Activated naive CD4-positive, alpha-beta T cell treated with anti-CD3 and anti-CD28 coated beads for 36 hours (primary cell): ENCODE measurements around the gene STK17A. TPM values are rescaled to one million over a fixed set of nuclear protein-coding genes. Genes with fewer than 3 reads are reported as not detected.
"Not testable (repeated sequence)": the region's sequence is repeated elsewhere in the genome, so short reads cannot be mapped to it uniquely, and the experiment has no call there.

Source experiments
- CTCF ChIA-PET: fragments of 350-600 bp; sonication (Branson Sonifier 250); formaldehyde crosslinking; loops from one replicate; lab custom pipeline; 2021; ENCODE audit warnings: antibody characterized with exemption; lab: Charles Lee
- DNase-seq: peaks from one replicate; pipeline ENCODE4 v3.0.0-alpha.2; 2020
- H3K27ac Mint-ChIP-seq: one replicate; pipeline ENCODE4 v1.8.0; 2021; ENCODE audit warnings: mild to moderate bottlenecking, mixed read lengths
- H3K27me3 Mint-ChIP-seq: one replicate; pipeline ENCODE4 v1.8.0; 2021; ENCODE audit warnings: low read depth, mixed read lengths
- H3K36me3 Mint-ChIP-seq: one replicate; pipeline ENCODE4 v1.8.0; 2021; ENCODE audit warnings: low read depth, mixed read lengths
- H3K4me1 Mint-ChIP-seq: one replicate; pipeline ENCODE4 v1.8.0; 2021; ENCODE audit warnings: low read depth, mixed read lengths
- H3K4me3 Mint-ChIP-seq: one replicate; pipeline ENCODE4 v1.8.0; 2021; ENCODE audit warnings: mild to moderate bottlenecking, moderate library complexity, mixed read lengths
- H3K9me3 Mint-ChIP-seq: one replicate; pipeline ENCODE4 v1.8.0; 2021; ENCODE audit warnings: mixed read lengths
- intact Hi-C: fragments of 100-400 bp; cut with micrococcal nuclease; formaldehyde crosslinking; loops from one replicate; pipeline ENCODE4 v1.15.1; 2023
- total RNA-seq, 2 experiments: library from RNA; stranded (reverse); gene quantifications; one replicate each; pipeline ENCODE4 v1.2.3, GENCODE V29; 2021

STK17A gene
- total RNA-seq, 2 experiments from 2014 or later: 48.9 to 52.8 TPM

DNA sequence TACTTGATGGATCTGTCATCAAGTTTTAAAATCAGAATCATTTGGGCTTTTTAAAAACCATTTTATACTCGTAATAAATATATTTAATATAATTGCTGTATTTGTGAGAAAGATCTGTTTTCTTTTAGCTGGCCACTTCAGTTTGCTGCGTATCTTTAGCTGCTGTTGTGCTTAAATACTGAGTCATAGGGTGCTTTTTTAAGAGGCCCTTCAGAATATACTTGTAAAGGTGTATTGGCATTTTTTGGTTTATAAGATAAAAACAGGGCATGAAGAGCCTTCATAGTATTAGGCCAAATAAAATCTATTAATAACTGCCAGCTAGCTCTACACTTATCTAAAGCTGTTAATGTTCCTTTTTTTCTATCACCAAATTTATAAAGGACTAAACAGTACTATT lies 43.8 kb downstream of the STK17A start:
- Mint-ChIP-seq H3K9me3 (no peaks in the 10 kb centered on the region), H3K27me3 (no peaks in the 10 kb centered on the region)

GRCh38 chr7:43627798-43628197 lies 44.9 kb downstream of the STK17A start:
- DNase-seq, intact Hi-C loops, H3K27me3 Mint-ChIP-seq, H3K9me3 Mint-ChIP-seq, H3K4me3 Mint-ChIP-seq: not testable (repeated sequence)
- Mint-ChIP-seq H3K27ac (peak overlapping the region; percentile 10), H3K4me1 (peaks cover 91% of the 10 kb centered on the region), H3K36me3 (peaks cover 70% of the 10 kb centered on the region)
- CTCF ChIA-PET: interaction anchor here (0.7 to 4.9 kb wide), 7 partner anchors 20 to 208 kb away, joined by 3 to 48 read pairs (median 5); partner anchors contain the start of gene STK17A

More for the DNA sequence above, 43.8 kb downstream of the STK17A start:
- Mint-ChIP-seq H3K4me3 (no peak overlapping the region), H3K4me1 (peaks cover 91% of the 10 kb centered on the region), H3K36me3 (peaks cover 63% of the 10 kb centered on the region), H3K27ac (peak overlapping the region; percentile 46)
- intact Hi-C loops: no loop called here
- CTCF ChIA-PET: interaction anchor here (1.2 to 4.9 kb wide), 5 partner anchors 21 to 73 kb away, joined by 3 to 48 read pairs (median 7); partner anchors contain the start of gene STK17A
- DNase-seq: no peak

GRCh38 chr7:43628431-43628830 lies 45.5 kb downstream of the STK17A start:
- peaks cover 74% of the 10 kb centered on the region for H3K36me3 Mint-ChIP-seq
- H3K27me3 Mint-ChIP-seq: no peaks in the 10 kb centered on the region
- no peak for DNase-seq
- no peaks in the 10 kb centered on the region for H3K9me3 Mint-ChIP-seq
- intact Hi-C loops: no loop called here
- H3K4me1 Mint-ChIP-seq: peaks cover 93% of the 10 kb centered on the region
- CTCF ChIA-PET: interaction anchor here (0.5 to 4.9 kb wide), 9 partner anchors 20 to 208 kb away, joined by 3 to 48 read pairs (median 3); partner anchors contain the start of genes COA1 and STK17A
- no peak overlapping the region for H3K4me3 Mint-ChIP-seq
- H3K27ac Mint-ChIP-seq: no peak overlapping the region

- no peaks in the 10 kb centered on the region for H3K27me3 Mint-ChIP-seq
- intact Hi-C loops: no loop called here
- peaks cover 71% of the 10 kb centered on the region for H3K36me3 Mint-ChIP-seq
- H3K4me1 Mint-ChIP-seq: peaks cover 92% of the 10 kb centered on the region
- DNase-seq: no peak
- CTCF ChIA-PET: interaction anchor here (1.3 to 4.9 kb wide), 3 partner anchors 15 to 70 kb away, joined by 5 to 48 read pairs (median 8); partner anchors contain the start of gene STK17A
- H3K4me3 Mint-ChIP-seq: no peak overlapping the region
- peak overlapping the region; percentile 67 for H3K27ac Mint-ChIP-seq
- H3K9me3 Mint-ChIP-seq: no peaks in the 10 kb centered on the region
Measured at GRCh38 chr7:43629857-43630256, 46.9 kb downstream of the STK17A start.

DNA sequence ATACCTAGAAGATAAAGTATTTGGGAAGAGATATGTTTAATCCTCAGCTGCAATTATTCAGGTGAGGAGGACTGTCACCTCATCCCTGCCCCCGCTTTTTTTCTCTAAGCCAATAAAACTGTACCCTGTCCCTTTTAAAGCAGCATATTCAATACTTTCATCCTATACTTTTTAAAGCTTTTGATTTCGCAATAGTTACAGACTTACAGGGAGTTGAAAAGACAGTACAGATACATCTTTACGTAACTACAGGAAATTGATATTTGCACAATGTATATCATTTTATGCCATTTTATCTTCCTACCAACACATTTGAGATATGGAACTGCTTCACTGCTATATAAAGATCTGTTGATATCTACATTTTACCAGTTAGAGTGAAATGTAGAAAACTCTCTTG lies 47.6 kb downstream of the STK17A start:
- Mint-ChIP-seq H3K4me3 (no peak overlapping the region), H3K27ac (peak overlapping the region; percentile 74), H3K27me3 (no peaks in the 10 kb centered on the region), H3K9me3 (no peaks in the 10 kb centered on the region), H3K36me3 (peaks cover 70% of the 10 kb centered on the region), H3K4me1 (peaks cover 86% of the 10 kb centered on the region)
- DNase-seq: no peak
- intact Hi-C loops: no loop called here
- CTCF ChIA-PET: interaction anchor here (1.3 to 4.9 kb wide), 3 partner anchors 14 to 70 kb away, joined by 5 to 48 read pairs (median 8); partner anchors contain the start of gene STK17A

DNA sequence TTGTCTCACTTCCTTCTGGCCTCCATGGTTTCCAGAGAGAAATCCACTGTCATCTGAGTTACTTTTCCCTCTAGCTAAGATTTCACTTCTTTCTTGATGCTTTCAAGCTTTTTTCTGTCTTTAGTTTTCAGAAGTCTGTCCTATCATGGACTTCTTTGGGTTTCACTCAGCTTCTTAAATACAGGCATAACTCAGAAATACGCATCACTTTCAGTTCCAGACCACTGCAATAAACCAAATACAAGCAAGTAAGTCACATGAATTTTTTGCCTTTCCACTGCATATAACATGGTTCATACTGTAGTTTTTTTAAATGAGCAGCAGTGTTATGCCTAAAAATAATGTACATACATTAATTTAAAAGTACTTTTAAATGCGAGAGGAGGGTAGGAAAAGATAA lies 48.7 kb downstream of the STK17A start:
- Mint-ChIP-seq H3K27ac (peak overlapping the region; percentile 74), H3K4me1 (peaks cover 84% of the 10 kb centered on the region), H3K4me3 (no peak overlapping the region), H3K36me3 (peaks cover 62% of the 10 kb centered on the region), H3K9me3 (no peaks in the 10 kb centered on the region), H3K27me3 (no peaks in the 10 kb centered on the region)
- DNase-seq: no peak
- CTCF ChIA-PET: interaction anchor here (1.0 to 2.2 kb wide), 2 partner anchors 37 to 49 kb away, joined by 3 to 10 read pairs; partner anchors contain the start of gene STK17A
- intact Hi-C loops: loop anchor here (1.0 kb wide), 3 partner anchors 8 to 18 kb away; no protein-coding TSS in a partner anchor

- Mint-ChIP-seq H3K9me3 (no peaks in the 10 kb centered on the region), H3K27me3 (no peaks in the 10 kb centered on the region), H3K36me3 (peaks cover 66% of the 10 kb centered on the region), H3K27ac (peak overlapping the region; percentile 74), H3K4me3 (no peak overlapping the region), H3K4me1 (peaks cover 84% of the 10 kb centered on the region)
- CTCF ChIA-PET: interaction anchor here (0.7 to 3.5 kb wide), 3 partner anchors 50 to 80 kb away, joined by 3 to 14 read pairs (median 10); partner anchors contain the start of gene STK17A
- no peak for DNase-seq
- intact Hi-C loops: no loop called here
Measured at GRCh38 chr7:43632746-43633145, 49.8 kb downstream of the STK17A start.

DNA sequence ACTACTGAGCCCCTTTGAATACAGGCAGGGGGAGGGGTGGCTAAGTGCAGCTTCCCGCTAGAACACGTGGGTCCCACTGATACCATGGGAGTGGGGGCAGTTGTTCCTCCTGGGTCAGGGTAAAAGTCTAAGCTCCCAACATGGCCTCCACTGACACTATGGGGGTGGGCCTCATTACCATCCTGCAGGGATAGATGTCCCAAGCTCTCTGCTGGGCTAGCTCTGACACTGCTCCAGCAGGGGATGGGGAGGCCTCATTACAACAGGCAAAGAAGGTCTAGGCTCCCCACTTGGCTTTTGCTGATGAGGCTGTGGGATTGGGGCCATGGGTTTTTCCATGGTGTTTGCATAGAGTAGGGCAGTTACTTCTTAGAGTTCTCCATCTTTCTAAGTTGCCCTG lies 51.5 kb downstream of the STK17A start:
- peaks cover 58% of the 10 kb centered on the region for H3K36me3 Mint-ChIP-seq

GRCh38 chr7:43636093-43636492 lies 53.2 kb downstream of the STK17A start:
- peak overlapping the region; percentile 66 for H3K27ac Mint-ChIP-seq

More for the DNA sequence above, 51.5 kb downstream of the STK17A start:
- H3K27me3 Mint-ChIP-seq: no peaks in the 10 kb centered on the region
- CTCF ChIA-PET: interaction anchor here (0.9 to 3.5 kb wide), 3 partner anchors 51 to 65 kb away, joined by 4 to 14 read pairs (median 5); partner anchors contain the start of gene STK17A
- H3K4me1 Mint-ChIP-seq: peaks cover 83% of the 10 kb centered on the region
- H3K27ac Mint-ChIP-seq: peak overlapping the region; percentile 51
- intact Hi-C loops: no loop called here
- H3K4me3 Mint-ChIP-seq: no peak overlapping the region
- DNase-seq: no peak
- no peaks in the 10 kb centered on the region for H3K9me3 Mint-ChIP-seq

GRCh38 chr7:43637114-43637806 lies 54.4 kb downstream of the STK17A start:
- no peaks in the 10 kb centered on the region for H3K27me3 Mint-ChIP-seq
- intact Hi-C loops: loop anchor here (1.0 to 2.0 kb wide), 2 partner anchors 24 to 53 kb away; no protein-coding TSS in a partner anchor
- peak; percentile 40 for DNase-seq
- H3K9me3 Mint-ChIP-seq: no peaks in the 10 kb centered on the region
- CTCF ChIA-PET: interaction anchor here (1.7 to 3.1 kb wide), 2 partner anchors 55 to 62 kb away, joined by 4 to 22 read pairs; partner anchors contain the start of gene STK17A
- H3K4me1 Mint-ChIP-seq: peaks cover 83% of the 10 kb centered on the region
- no peak overlapping the region for H3K4me3 Mint-ChIP-seq
- peaks cover 59% of the 10 kb centered on the region for H3K36me3 Mint-ChIP-seq
- peak overlapping the region; percentile 87 for H3K27ac Mint-ChIP-seq

More at GRCh38 chr7:43636093-43636492, 53.2 kb downstream of the STK17A start:
- no peaks in the 10 kb centered on the region for H3K9me3 Mint-ChIP-seq
- CTCF ChIA-PET: interaction anchor here (1.7 to 3.5 kb wide), 2 partner anchors 54 to 63 kb away, joined by 4 to 14 read pairs; partner anchors contain the start of gene STK17A
- H3K4me3 Mint-ChIP-seq: no peak overlapping the region
- no peak for DNase-seq
- H3K27me3 Mint-ChIP-seq: no peaks in the 10 kb centered on the region
- H3K4me1 Mint-ChIP-seq: peaks cover 88% of the 10 kb centered on the region
- intact Hi-C loops: loop anchor here (2.0 kb wide), 1 partner anchor 23 kb away; no protein-coding TSS in a partner anchor
- peaks cover 65% of the 10 kb centered on the region for H3K36me3 Mint-ChIP-seq

DNA sequence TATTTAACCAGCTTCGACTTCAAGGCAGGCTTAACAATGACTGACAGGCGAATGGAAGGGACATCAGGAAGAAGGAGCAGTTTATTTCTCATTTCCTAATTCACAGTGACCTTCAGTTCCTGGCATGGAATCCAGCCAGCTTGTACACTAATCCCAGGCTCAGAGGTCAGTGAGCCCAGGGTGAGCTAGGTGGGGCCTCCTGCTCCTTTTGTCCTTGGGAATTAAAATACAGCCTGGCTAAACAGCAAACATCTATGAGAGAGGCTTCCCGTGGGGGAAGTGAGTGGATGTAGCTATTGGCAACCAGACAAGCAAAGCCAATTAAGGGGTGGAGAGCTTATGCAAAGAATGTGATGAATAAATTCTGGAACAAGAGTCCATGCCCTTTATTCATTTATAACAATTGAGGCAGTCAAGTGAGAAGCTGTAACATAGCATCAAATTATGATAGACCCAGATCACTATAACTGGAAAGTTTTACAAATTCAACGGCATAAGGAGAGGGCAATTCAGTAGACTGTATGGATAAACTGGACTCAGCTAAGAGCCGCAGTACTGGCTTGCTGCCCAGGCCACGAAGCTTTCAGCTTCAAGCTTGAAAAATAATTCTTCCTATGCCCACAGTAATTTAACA lies 57.1 kb downstream of the STK17A start:
- H3K27ac Mint-ChIP-seq: peak overlapping the region; percentile 65
- no peak for DNase-seq
- peaks cover 61% of the 10 kb centered on the region for H3K36me3 Mint-ChIP-seq
- H3K9me3 Mint-ChIP-seq: no peaks in the 10 kb centered on the region
- peaks cover 83% of the 10 kb centered on the region for H3K4me1 Mint-ChIP-seq
- intact Hi-C loops: loop anchor here (1.0 kb wide), 1 partner anchor 9 kb away; no protein-coding TSS in a partner anchor
- H3K27me3 Mint-ChIP-seq: no peaks in the 10 kb centered on the region
- CTCF ChIA-PET: interaction anchor here (0.6 to 3.1 kb wide), 6 partner anchors 8 to 83 kb away, joined by 3 to 22 read pairs (median 3); partner anchors contain the start of gene STK17A
- H3K4me3 Mint-ChIP-seq: no peak overlapping the region
